HG03064 (cell line): ENCODE results near the gene NINJ1.
"Not testable (repeated sequence)": the region's sequence is repeated elsewhere in the genome, so short reads cannot be mapped to it uniquely, and the experiment has no call there.

ENCODE experiments used
- ATAC-seq: cut with Tn5 transposase; IDR thresholded peaks from one replicate; pipeline ENCODE4 v1.9.1; 2021; ENCODE audit warnings: low read depth; ENCODE audit not compliant: unreplicated experiment

Gene NINJ1

GRCh38 chr9:93120846-93121315 is 13.2 kb downstream of the NINJ1 start:
- ATAC-seq = no peak

- peak; percentile 91 for ATAC-seq
These were observed 13.9 kb downstream of the NINJ1 start for GRCh38 chr9:93119953-93120845.

DNA sequence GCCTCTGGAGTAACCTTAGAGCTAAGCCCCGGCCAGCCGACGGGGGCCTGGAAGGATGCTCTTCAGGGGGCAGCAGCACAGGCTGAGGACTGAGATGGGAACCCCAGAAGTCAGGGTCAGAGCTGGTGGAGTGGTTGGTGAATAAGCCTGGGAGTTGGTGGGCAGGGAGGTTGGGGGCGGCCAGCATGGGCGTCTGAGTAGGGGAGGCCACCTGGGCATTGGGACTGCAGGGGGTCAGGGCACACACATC is 14.4 kb downstream of the NINJ1 start:
- ATAC-seq = no peak

- no peak for ATAC-seq
These were observed 15.0 kb downstream of the NINJ1 start for GRCh38 chr9:93118863-93119702.

DNA sequence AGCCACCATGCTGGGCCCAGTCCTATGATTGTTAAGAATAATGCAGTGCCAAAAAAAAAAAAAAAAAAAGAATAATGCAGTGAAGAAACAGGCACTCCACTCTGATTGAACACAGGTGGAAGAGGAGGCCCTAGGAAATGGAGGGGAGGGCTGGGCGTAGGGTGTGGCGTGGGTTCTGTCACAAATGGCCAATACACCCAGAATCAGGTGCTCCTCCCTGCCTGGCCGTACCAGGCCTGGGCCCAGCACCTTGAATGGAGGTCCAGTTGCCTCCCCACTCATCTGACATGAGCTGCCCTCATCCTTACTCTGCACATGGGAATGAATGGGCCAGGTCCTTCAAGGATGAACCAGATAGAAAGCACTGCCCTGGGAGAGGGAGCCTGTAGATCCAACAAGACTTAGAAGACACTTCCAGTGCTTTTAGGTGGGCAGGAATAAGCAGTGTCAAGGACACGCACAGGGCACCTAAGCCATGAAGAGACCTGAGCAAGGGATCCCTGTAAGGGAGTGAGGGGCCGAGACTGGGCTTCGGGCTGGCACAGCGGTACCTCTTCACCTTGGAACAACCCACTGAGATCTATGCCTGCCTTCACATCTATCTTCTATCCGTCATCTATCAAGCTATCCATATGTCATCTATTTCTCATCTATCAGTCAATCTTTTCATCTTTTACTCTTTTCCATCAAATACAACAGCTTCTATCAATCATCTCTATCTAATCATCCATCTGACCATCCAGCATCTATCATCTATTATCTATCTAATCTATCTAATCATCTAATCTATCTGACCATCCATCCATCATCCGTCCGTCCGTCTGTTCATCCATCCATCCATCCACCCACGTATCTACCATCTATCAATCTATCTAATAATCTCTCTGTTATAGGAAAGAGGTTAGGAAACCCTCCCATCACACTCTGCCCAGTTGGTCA is 15.9 kb downstream of the NINJ1 start:
- no peak for ATAC-seq

GRCh38 chr9:93117521-93117920 is 16.5 kb downstream of the NINJ1 start:
- not testable (repeated sequence) for ATAC-seq

GRCh38 chr9:93116072-93116961 is 17.7 kb downstream of the NINJ1 start:
- ATAC-seq = no peak

DNA sequence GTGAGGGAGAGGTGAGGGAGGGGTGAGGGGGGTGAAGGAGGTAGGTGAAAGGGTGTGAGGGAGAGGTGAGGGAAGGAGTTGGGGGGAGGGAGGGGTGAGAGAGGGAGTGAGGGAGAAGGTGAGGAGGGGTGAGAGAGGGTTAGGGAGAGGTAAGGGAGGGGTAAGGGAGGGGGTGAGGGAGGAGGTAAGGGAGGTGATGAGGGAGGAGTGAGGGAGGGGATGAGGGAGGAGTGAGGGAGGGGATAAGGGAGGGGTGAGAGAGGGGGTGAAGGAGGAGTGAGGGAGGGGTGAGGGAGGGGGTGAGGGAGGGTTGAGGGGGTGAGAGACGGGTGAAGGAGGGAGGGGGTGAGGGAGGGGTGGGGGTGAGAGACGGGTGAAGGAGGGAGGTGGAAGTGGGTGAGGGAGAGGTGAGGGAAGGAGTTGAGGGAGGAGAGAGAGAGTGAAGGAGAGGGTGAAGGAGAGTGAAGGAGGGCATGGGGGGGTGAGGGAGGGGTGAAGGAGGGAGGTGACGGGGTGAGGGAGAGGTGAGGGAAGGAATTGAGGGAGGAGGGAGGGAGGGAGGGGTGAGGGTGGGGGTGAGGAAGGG is 18.5 kb downstream of the NINJ1 start:
- no peak for ATAC-seq

DNA sequence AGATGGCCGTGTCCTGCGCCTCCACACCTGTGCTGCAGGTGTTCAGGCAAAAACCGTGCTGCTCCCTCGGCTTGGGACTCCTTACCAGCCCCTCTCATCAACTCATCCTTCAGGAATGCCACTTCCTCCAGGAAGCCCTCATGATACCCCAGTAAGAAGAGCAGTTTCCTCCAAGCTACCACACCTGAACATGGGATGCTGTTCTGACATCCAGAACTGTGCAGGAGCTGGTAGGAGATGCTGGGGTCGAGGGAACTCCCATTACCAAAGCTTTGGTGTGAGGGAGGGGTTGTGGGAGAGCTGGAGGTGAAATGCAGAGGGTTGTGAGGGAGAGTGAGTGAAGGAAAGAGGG is 19.1 kb downstream of the NINJ1 start:
- ATAC-seq = no peak

GRCh38 chr9:93114169-93114983 is 19.7 kb downstream of the NINJ1 start:
- ATAC-seq = no peak

DNA sequence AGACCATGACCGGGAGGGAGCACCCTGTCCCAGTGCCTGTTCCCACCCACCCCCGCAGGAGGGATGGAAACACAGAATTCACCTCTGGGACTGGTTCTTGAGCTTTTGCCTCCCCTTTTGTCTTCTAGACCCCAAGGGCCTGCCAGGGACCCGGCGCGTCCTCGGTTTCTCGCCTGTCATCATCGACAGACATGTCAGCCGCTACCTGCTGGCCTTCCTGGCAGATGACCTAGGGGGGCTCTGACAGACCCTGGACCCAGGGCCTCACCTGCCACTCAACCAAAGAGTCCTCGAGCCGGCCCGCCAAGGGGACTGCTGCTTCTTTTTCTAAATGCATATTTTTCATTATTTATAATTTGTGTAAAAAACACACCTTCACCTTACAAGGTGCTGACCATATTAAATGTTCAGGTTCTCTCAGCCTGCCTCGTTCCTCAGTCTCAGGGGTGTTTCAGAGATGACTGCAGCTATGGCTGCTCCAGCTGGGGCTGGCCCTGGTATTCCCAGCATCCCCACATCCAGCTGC is 21.1 kb downstream of the NINJ1 start:
- no peak for ATAC-seq

GRCh38 chr9:93112116-93112863 is 21.8 kb downstream of the NINJ1 start:
- no peak for ATAC-seq

- no peak for ATAC-seq
These were observed 22.5 kb downstream of the NINJ1 start for GRCh38 chr9:93111371-93112115.

- ATAC-seq = no peak
These were observed 23.1 kb downstream of the NINJ1 start for GRCh38 chr9:93111001-93111370.

GRCh38 chr9:93110311-93110855 is 23.7 kb downstream of the NINJ1 start:
- ATAC-seq = no peak

DNA sequence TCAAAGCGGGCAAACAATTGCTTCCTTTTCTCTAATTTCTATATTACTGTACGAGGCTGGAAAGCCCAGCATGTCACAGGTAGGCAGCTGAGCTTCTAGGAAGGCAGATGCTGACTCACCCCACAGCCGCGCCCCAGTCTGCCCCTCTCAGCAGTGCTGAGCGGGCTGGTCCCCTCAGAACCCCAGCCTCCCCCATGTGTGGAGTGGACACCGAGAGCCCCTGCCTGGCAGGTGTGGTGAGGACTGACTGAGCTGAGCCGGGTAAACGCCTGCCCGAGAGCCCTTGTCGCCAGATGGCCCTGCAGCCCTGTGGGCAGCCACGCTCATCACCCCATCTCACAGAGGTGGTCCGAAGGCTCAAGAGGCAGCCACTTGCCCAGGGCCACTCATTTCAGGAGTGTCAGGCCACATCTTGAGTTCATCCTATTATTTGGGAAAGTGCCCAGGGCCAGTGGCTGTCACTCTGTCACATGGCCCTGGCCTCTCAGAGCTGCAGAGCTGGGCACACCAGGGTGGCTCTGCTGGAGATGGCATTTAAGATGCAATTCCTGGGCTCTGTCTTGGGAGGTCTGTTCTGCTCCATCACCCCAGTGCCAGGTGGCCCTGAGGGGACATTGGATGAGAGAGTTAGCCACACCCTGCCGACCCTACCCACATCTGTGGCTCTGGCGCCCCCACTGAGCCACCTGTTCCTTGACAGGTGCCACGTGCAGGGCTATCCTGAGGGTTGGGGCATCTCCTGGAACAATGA is 25.6 kb downstream of the NINJ1 start:
- ATAC-seq = no peak
